Esophagus squamous epithelium (tissue), 5 donors: ENCODE results near the gene SBSN. TPM values are rescaled to one million over a fixed set of nuclear protein-coding genes. Genes with fewer than 3 reads are reported as not detected.

Source experiments
- DNase-seq: peaks from one replicate; lab custom pipeline; 2025; lab: John Stamatoyannopoulos, UW
- H3K27ac ChIP-seq, 4 donors: fragments of 200-600 bp; sonication (generic); one replicate each; pipeline ENCODE4 v1.5.1; 2016 to 2019; ENCODE audit warnings: mild to moderate bottlenecking in 1 of 4
- H3K27me3 ChIP-seq, 4 donors: fragments of 200-600 bp; sonication (generic); 1 replicate in 3 of 4; 2 replicates in 1 of 4; pipeline versions ENCODE4 v1.5.1 to v1.6.0; 2017 to 2021; ENCODE audit warnings: antibody characterized with exemption in 1 of 4
- H3K36me3 ChIP-seq, 3 donors: fragments of 200-600 bp; sonication (generic); one replicate each; pipeline ENCODE4 v1.5.1; 2016 to 2019
- H3K4me1 ChIP-seq, 3 donors: fragments of 200-600 bp; sonication (generic); one replicate each; pipeline ENCODE4 v1.5.1; 2017 to 2019
- H3K4me3 ChIP-seq, 4 donors: fragments of 200-600 bp; sonication (generic); 1 replicate in 3 of 4; 2 replicates in 1 of 4; pipeline ENCODE4 v1.5.1; 2016 to 2019; ENCODE audit warnings: mild to moderate bottlenecking in 2 of 4, moderate library complexity in 1 of 4
- H3K9me3 ChIP-seq, 3 donors: fragments of 200-600 bp; sonication (generic); one replicate each; pipeline ENCODE4 v1.5.1; 2016 to 2019
- POLR2A ChIP-seq, 4 donors: fragments of 450-650 bp; IDR thresholded peaks; one replicate each; pipeline ENCODE4 v1.6.1; 2017; ENCODE audit warnings: antibody characterized with exemption in 4 of 4, mild to moderate bottlenecking in 4 of 4, moderate library complexity in 3 of 4
- WGBS, 2 donors: methylation state at CpG; one replicate each; pipeline ENCODE4 v1.1.5; 2018; 5-methylcytosine and 5-hydroxymethylcytosine counted together
- intact Hi-C: fragments of 100-400 bp; cut with DNase I; formaldehyde crosslinking; loops from one replicate; pipeline ENCODE4 v1.15.0; 2022
- total RNA-seq, 4 donors: library from RNA; depleted of rRNA; stranded (reverse); fragments of >200 nt; gene quantifications; one replicate each; pipeline ENCODE4 v1.1.0, GENCODE V29; 2016
- TF ChIP-seq, protein P1 (sequence below), 6 experiments: fragments of 450-650 bp in 4 of 6; fragments of 200-600 bp in 2 of 6; sonication (generic) in 2 of 6; IDR thresholded peaks; one replicate each; pipeline ENCODE4 v1.5.1; 2016 to 2019; ENCODE audit warnings: antibody characterized with exemption in 6 of 6, mild to moderate bottlenecking in 4 of 6, moderate library complexity in 4 of 6
- donor health status: DM: yes; HTN: yes; CAD: no.

SBSN gene
- total RNA-seq, 4 donors from 2014 or later = 58.2 to 1,096 (median 541) TPM

DNA sequence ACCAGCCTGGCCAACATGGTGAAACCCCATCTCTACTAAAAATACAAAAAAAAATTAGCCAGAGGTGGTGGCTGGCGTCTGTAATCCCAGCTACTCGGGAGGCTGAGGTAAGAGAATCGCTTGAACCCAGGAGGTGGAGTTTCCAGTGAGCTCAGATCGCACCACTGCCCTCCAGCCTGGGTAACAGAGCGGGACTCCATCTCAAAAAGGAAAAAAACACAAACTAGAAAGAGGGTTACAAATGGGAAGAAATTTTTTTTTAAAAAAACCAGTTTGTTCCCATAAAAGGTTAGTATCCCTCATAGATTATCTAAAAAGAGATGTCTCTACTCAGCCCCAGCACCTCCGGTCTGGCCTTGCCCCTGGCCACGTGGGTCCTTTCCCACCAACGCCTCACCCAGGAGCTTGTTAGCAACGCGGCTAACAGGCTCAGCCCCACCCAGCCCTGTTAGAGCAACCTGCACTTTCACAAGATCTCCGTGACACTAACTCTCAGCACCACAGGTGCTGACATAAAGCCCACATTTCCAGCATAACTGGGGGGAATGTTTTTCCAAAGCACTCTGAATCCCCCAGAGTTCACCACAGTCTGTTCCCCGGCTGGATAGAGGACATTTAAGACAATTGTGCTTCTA, 19.0 kb downstream of the SBSN start:
- Histone ChIP-seq H3K36me3 (peaks cover 0 to 21% (median 0%) of the 10 kb centered on the region in 3 donors), H3K27me3 (peaks cover 0 to 65% (median 0%) of the 10 kb centered on the region in 4 donors), H3K27ac (peak overlapping the region; percentile 58 to 82 (median 68)), H3K4me1 (peaks cover 5 to 32% (median 13%) of the 10 kb centered on the region in 3 donors), H3K4me3 (peak overlapping the region; percentile 17 to 62 (median 46)), H3K9me3 (no peaks in the 10 kb centered on the region)
- no peak for DNase-seq
- 18 to 22% methylated on average over 12 of the region's 12 CpGs for WGBS, 2 donors
- TF ChIP-seq, protein P1, sequence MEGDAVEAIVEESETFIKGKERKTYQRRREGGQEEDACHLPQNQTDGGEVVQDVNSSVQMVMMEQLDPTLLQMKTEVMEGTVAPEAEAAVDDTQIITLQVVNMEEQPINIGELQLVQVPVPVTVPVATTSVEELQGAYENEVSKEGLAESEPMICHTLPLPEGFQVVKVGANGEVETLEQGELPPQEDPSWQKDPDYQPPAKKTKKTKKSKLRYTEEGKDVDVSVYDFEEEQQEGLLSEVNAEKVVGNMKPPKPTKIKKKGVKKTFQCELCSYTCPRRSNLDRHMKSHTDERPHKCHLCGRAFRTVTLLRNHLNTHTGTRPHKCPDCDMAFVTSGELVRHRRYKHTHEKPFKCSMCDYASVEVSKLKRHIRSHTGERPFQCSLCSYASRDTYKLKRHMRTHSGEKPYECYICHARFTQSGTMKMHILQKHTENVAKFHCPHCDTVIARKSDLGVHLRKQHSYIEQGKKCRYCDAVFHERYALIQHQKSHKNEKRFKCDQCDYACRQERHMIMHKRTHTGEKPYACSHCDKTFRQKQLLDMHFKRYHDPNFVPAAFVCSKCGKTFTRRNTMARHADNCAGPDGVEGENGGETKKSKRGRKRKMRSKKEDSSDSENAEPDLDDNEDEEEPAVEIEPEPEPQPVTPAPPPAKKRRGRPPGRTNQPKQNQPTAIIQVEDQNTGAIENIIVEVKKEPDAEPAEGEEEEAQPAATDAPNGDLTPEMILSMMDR (IDR thresholded peaks at IDR 0.05) = no peak
- peak in 1 of 4 donors; percentile 21 for TF ChIP-seq POLR2A (IDR thresholded peaks at IDR 0.05)
- intact Hi-C loops = no loop called here

GRCh38 chr19:35508129-35508528, 20.0 kb downstream of the SBSN start:
- H3K4me1 ChIP-seq = peaks cover 5 to 27% (median 13%) of the 10 kb centered on the region in 3 donors
- DNase-seq = no peak
- no peak for TF ChIP-seq POLR2A (IDR thresholded peaks at IDR 0.05)
- TF ChIP-seq, protein P1 (IDR thresholded peaks at IDR 0.05) = no peak
- no peaks in the 10 kb centered on the region for H3K9me3 ChIP-seq
- peaks cover 0 to 21% (median 0%) of the 10 kb centered on the region in 3 donors for H3K36me3 ChIP-seq
- no peak overlapping the region for H3K4me3 ChIP-seq
- intact Hi-C loops = no loop called here
- H3K27ac ChIP-seq = no peak overlapping the region
- peaks cover 0 to 56% (median 0%) of the 10 kb centered on the region in 4 donors for H3K27me3 ChIP-seq
- WGBS, 2 donors = 70 to 95% methylated on average over 3 of the region's 3 CpGs

- intact Hi-C loops = no loop called here
- peaks cover 0 to 21% (median 0%) of the 10 kb centered on the region in 3 donors for H3K36me3 ChIP-seq
- peaks cover 5 to 27% (median 13%) of the 10 kb centered on the region in 3 donors for H3K4me1 ChIP-seq
- WGBS, 2 donors = 78 to 81% methylated on average over 6 to 7 of the region's 11 CpGs
- peaks cover 0 to 53% (median 0%) of the 10 kb centered on the region in 4 donors for H3K27me3 ChIP-seq
- TF ChIP-seq, protein P1 (IDR thresholded peaks at IDR 0.05) = no peak
- TF ChIP-seq POLR2A (IDR thresholded peaks at IDR 0.05) = no peak
- no peak for DNase-seq
- no peak overlapping the region for H3K4me3 ChIP-seq
- no peaks in the 10 kb centered on the region for H3K9me3 ChIP-seq
- no peak overlapping the region for H3K27ac ChIP-seq
Measured at GRCh38 chr19:35507561-35507960, 20.6 kb downstream of the SBSN start.

DNA sequence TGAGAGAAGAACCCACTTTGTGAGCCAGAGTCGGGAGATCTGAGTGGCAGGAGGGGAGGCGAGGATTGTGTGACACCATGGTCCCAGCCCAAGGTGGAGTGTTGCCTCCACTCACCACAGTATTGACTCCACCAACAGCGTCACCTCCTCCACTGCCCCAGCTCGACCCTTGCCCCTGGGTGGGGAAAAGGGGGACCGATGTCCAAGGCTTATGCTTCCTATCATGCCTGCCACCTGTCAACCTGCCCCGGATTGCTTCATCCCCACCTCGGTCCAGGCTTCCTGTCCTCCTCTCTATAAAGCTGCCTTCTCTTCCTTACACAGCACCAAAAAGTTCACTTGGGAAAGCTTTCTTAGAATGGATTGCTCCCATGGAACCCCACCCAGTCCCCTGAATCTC, 22.1 kb downstream of the SBSN start:
- TF ChIP-seq, protein P1 (IDR thresholded peaks at IDR 0.05) = no peak
- TF ChIP-seq POLR2A (IDR thresholded peaks at IDR 0.05) = no peak
- peaks cover 5 to 25% (median 13%) of the 10 kb centered on the region in 3 donors for H3K4me1 ChIP-seq
- WGBS, 2 donors = 81 to 85% methylated on average over 7 of the region's 7 CpGs
- no peaks in the 10 kb centered on the region for H3K9me3 ChIP-seq
- no peak overlapping the region for H3K27ac ChIP-seq
- no peak overlapping the region for H3K4me3 ChIP-seq
- H3K27me3 ChIP-seq = peaks cover 0 to 38% (median 0%) of the 10 kb centered on the region in 4 donors
- intact Hi-C loops = no loop called here
- peaks cover 0 to 21% (median 0%) of the 10 kb centered on the region in 3 donors for H3K36me3 ChIP-seq
- DNase-seq = no peak

GRCh38 chr19:35502751-35503150, 25.4 kb downstream of the SBSN start:
- Histone ChIP-seq H3K36me3 (peaks cover 0 to 21% (median 0%) of the 10 kb centered on the region in 3 donors), H3K4me1 (no peaks in the 10 kb centered on the region), H3K27me3 (peaks cover 0 to 13% (median 0%) of the 10 kb centered on the region in 4 donors), H3K4me3 (no peak overlapping the region), H3K9me3 (no peaks in the 10 kb centered on the region), H3K27ac (no peak overlapping the region)
- no peak for DNase-seq
- TF ChIP-seq POLR2A (IDR thresholded peaks at IDR 0.05) = no peak
- TF ChIP-seq, protein P1 (IDR thresholded peaks at IDR 0.05) = no peak
- 90 to 91% methylated on average over 2 to 4 of the region's 4 CpGs for WGBS, 2 donors
- intact Hi-C loops = no loop called here
